ENCODE results near the gene AK8.
A peak's percentile ranks its signal among the peaks of the same experiment; 100 is the strongest.

The AK8 gene

DNA sequence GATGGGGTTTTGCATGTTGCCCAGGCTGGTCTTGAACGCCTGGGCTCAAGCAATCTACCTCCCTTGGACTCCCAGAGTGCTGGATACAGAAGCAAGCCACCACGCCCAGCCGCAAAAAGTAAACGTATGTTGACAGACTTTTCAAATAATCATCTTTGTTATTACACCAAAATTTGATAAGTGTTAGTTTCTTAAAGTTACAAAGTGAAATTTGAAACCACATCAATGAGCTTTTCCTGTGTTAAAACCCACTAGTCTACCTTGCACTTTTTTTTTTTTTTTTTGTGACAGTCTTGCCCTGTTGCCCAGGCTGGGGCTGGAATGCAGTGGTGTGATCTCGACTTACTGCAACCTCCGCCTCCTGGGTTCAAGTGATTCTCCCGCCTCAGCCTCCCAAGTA, 30.6 kb upstream of the AK8 start:
- Histone ChIP-seq H2BK120ac (ENCODE audit: low read depth, low read length) (no peak overlapping the region), H2AFZ (ENCODE audit: low read length) (no peak overlapping the region), H2AK5ac (ENCODE audit: low read depth, low read length) (no peak overlapping the region), H3K79me1 (ENCODE audit: low read depth, low read length) (no peaks in the 10 kb centered on the region), H2BK15ac (ENCODE audit: low read length) (no peak overlapping the region), H3K14ac (ENCODE audit: low read length) (no peak overlapping the region), H3K18ac (ENCODE audit: low read length) (no peak overlapping the region), H3K36me3 (replicated peaks in 1 of 2; ENCODE audit: control insufficient read depth in 2 of 2, insufficient read depth in 2 of 2, low read length in 2 of 2) (peaks cover 23 to 89% of the 10 kb centered on the region in 2 donors), H4K8ac (ENCODE audit: low read depth, low read length) (no peak overlapping the region), H2BK12ac (ENCODE audit: low read length) (no peak overlapping the region), H3K27me3 (ENCODE audit: control insufficient read depth in 3 of 3, insufficient read depth in 3 of 3, low read depth in 1 of 3, low read length in 3 of 3) (no peaks in the 10 kb centered on the region), H3K27ac (replicated peaks; ENCODE audit: low read length) (no peak overlapping the region), H3K4me3 (ENCODE audit: low read length in 2 of 2) (no peak overlapping the region), H2BK5ac (ENCODE audit: low read length) (no peak overlapping the region), H3K9me3 (replicated peaks in 1 of 2; ENCODE audit: control insufficient read depth in 2 of 2, insufficient read depth in 1 of 2, low read depth in 1 of 2, low read length in 2 of 2) (no peaks in the 10 kb centered on the region), H4K91ac (ENCODE audit: low read depth, low read length, poor library complexity) (no peak overlapping the region), H3K4me2 (ENCODE audit: insufficient read depth, low read length, poor library complexity, severe bottlenecking) (no peak overlapping the region), H3K23ac (ENCODE audit: low read depth, low read length, poor library complexity) (no peak overlapping the region), H3K4me1 (ENCODE audit: control insufficient read depth in 2 of 2, insufficient read depth in 1 of 2, low read depth in 1 of 2, low read length in 2 of 2) (no peaks in the 10 kb centered on the region), H3K4ac (ENCODE audit: low read length) (no peak overlapping the region), H3K9ac (ENCODE audit: low read depth, low read length, poor library complexity) (no peak overlapping the region)
- no peak for DNase-seq (ENCODE audit: low spot score)
- no CpG with 5 or more reads among the region's 7 CpGs for WGBS, 2 donors (ENCODE audit: extremely low coverage in 2 of 2, insufficient read length in 2 of 2, insufficient replicate concordance in 1 of 2)

GRCh38 chr9:132905726-132906125, 27.6 kb upstream of the AK8 start:
- no peak overlapping the region for H2BK120ac ChIP-seq (ENCODE audit: low read depth, low read length)
- no peak overlapping the region for H4K8ac ChIP-seq (ENCODE audit: low read depth, low read length)
- no peak overlapping the region for H2AK5ac ChIP-seq (ENCODE audit: low read depth, low read length)
- H4K91ac ChIP-seq (ENCODE audit: low read depth, low read length, poor library complexity): no peak overlapping the region
- no peak overlapping the region for H3K14ac ChIP-seq (ENCODE audit: low read length)
- no peak overlapping the region for H3K4me3 ChIP-seq (ENCODE audit: low read length in 2 of 2)
- H3K4me2 ChIP-seq (ENCODE audit: insufficient read depth, low read length, poor library complexity, severe bottlenecking): no peak overlapping the region
- no peaks in the 10 kb centered on the region for H3K9me3 ChIP-seq (replicated peaks in 1 of 2; ENCODE audit: control insufficient read depth in 2 of 2, insufficient read depth in 1 of 2, low read depth in 1 of 2, low read length in 2 of 2)
- no CpG with 5 or more reads among the region's 12 CpGs for WGBS, 2 donors (ENCODE audit: extremely low coverage in 2 of 2, insufficient read length in 2 of 2, insufficient replicate concordance in 1 of 2)
- H3K79me1 ChIP-seq (ENCODE audit: low read depth, low read length): peaks cover 2% of the 10 kb centered on the region
- DNase-seq (ENCODE audit: low spot score): no peak
- H3K27ac ChIP-seq (replicated peaks; ENCODE audit: low read length): no peak overlapping the region
- H3K23ac ChIP-seq (ENCODE audit: low read depth, low read length, poor library complexity): no peak overlapping the region
- H2BK12ac ChIP-seq (ENCODE audit: low read length): no peak overlapping the region
- no peak overlapping the region for H3K18ac ChIP-seq (ENCODE audit: low read length)
- no peak overlapping the region for H2BK15ac ChIP-seq (ENCODE audit: low read length)
- H3K4ac ChIP-seq (ENCODE audit: low read length): no peak overlapping the region
- H3K4me1 ChIP-seq (ENCODE audit: control insufficient read depth in 2 of 2, insufficient read depth in 1 of 2, low read depth in 1 of 2, low read length in 2 of 2): no peaks in the 10 kb centered on the region
- H2AFZ ChIP-seq (ENCODE audit: low read length): no peak overlapping the region
- no peak overlapping the region for H3K9ac ChIP-seq (ENCODE audit: low read depth, low read length, poor library complexity)
- H2BK5ac ChIP-seq (ENCODE audit: low read length): no peak overlapping the region
- H3K36me3 ChIP-seq (replicated peaks in 1 of 2; ENCODE audit: control insufficient read depth in 2 of 2, insufficient read depth in 2 of 2, low read length in 2 of 2): peaks cover 27 to 89% of the 10 kb centered on the region in 2 donors
- no peaks in the 10 kb centered on the region for H3K27me3 ChIP-seq (ENCODE audit: control insufficient read depth in 3 of 3, insufficient read depth in 3 of 3, low read depth in 1 of 3, low read length in 3 of 3)

GRCh38 chr9:132903574-132904492, 25.7 kb upstream of the AK8 start:
- Histone ChIP-seq H2BK5ac (ENCODE audit: low read length) (no peak overlapping the region), H3K9ac (ENCODE audit: low read depth, low read length, poor library complexity) (no peak overlapping the region), H3K23ac (ENCODE audit: low read depth, low read length, poor library complexity) (no peak overlapping the region), H4K8ac (ENCODE audit: low read depth, low read length) (no peak overlapping the region), H3K79me1 (ENCODE audit: low read depth, low read length) (peaks cover 2% of the 10 kb centered on the region), H3K14ac (ENCODE audit: low read length) (no peak overlapping the region), H3K4me1 (ENCODE audit: control insufficient read depth in 2 of 2, insufficient read depth in 1 of 2, low read depth in 1 of 2, low read length in 2 of 2) (no peaks in the 10 kb centered on the region), H3K4me3 (ENCODE audit: low read length in 2 of 2) (no peak overlapping the region), H3K27me3 (ENCODE audit: control insufficient read depth in 3 of 3, insufficient read depth in 3 of 3, low read depth in 1 of 3, low read length in 3 of 3) (no peaks in the 10 kb centered on the region), H3K36me3 (replicated peaks in 1 of 2; ENCODE audit: control insufficient read depth in 2 of 2, insufficient read depth in 2 of 2, low read length in 2 of 2) (peaks cover 29 to 89% of the 10 kb centered on the region in 2 donors), H3K18ac (ENCODE audit: low read length) (no peak overlapping the region), H3K4me2 (ENCODE audit: insufficient read depth, low read length, poor library complexity, severe bottlenecking) (no peak overlapping the region), H2BK120ac (ENCODE audit: low read depth, low read length) (no peak overlapping the region), H4K91ac (ENCODE audit: low read depth, low read length, poor library complexity) (no peak overlapping the region), H2BK15ac (ENCODE audit: low read length) (no peak overlapping the region), H2BK12ac (ENCODE audit: low read length) (no peak overlapping the region), H2AFZ (ENCODE audit: low read length) (no peak overlapping the region), H3K4ac (ENCODE audit: low read length) (no peak overlapping the region), H2AK5ac (ENCODE audit: low read depth, low read length) (no peak overlapping the region), H3K27ac (replicated peaks; ENCODE audit: low read length) (no peak overlapping the region), H3K9me3 (replicated peaks in 1 of 2; ENCODE audit: control insufficient read depth in 2 of 2, insufficient read depth in 1 of 2, low read depth in 1 of 2, low read length in 2 of 2) (no peaks in the 10 kb centered on the region)
- WGBS, 2 donors (ENCODE audit: extremely low coverage in 2 of 2, insufficient read length in 2 of 2, insufficient replicate concordance in 1 of 2): no CpG with 5 or more reads among the region's 13 CpGs
- DNase-seq (ENCODE audit: low spot score): no peak

DNA sequence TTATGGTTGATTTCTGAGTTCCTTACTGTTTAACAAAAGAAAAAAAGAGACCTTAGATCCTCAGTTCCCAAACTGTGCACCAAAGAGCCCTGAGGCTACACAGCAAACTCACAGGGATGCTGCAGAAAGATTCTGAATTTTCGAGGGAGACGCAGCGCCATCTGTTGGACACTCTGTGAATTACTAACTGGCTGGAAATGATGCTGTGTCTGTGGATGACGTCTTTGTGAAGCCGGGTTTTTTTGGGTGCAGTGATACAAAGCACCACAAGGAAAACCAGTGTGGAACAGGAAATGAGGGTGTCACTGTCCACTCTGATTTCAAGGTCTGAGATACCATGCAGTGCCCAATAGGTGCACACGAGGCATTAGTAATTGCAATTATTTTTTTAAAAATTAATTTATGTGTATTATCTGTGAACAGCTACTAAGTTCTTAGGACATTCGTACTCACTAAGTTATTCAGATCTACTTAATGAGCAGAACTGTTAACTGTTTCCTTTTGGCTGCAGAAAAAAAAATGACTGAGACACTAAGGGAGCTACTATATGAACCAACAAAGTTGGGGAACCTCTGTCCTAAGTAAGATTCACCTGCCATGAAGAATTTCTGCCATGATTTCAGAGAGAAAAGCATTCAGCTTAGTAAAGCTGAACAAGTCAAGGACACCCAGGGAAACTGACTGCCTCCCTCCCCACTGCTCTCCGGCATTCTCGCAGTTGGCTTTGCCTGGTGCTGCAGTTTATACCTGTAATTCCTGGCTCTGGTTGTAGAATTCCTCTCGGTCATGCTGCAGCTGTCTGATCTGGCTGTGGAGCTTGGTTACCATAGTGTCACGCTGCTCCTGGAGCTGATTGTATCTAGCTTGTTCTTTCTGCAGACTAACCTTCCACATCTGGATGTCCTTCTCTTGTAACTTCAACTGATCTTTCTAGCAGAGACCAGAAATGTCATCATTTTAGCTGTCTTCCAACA, 24.1 kb upstream of the AK8 start:
- Histone ChIP-seq H3K4me3 (ENCODE audit: low read length in 2 of 2) (no peak overlapping the region), H3K14ac (ENCODE audit: low read length) (no peak overlapping the region), H3K4me2 (ENCODE audit: insufficient read depth, low read length, poor library complexity, severe bottlenecking) (no peak overlapping the region), H4K91ac (ENCODE audit: low read depth, low read length, poor library complexity) (no peak overlapping the region), H2BK12ac (ENCODE audit: low read length) (no peak overlapping the region), H2AK5ac (ENCODE audit: low read depth, low read length) (no peak overlapping the region), H3K4me1 (ENCODE audit: control insufficient read depth in 2 of 2, insufficient read depth in 1 of 2, low read depth in 1 of 2, low read length in 2 of 2) (no peaks in the 10 kb centered on the region), H3K36me3 (replicated peaks in 1 of 2; ENCODE audit: control insufficient read depth in 2 of 2, insufficient read depth in 2 of 2, low read length in 2 of 2) (peaks cover 36 to 97% of the 10 kb centered on the region in 2 donors), H2BK5ac (ENCODE audit: low read length) (no peak overlapping the region), H3K9me3 (replicated peaks in 1 of 2; ENCODE audit: control insufficient read depth in 2 of 2, insufficient read depth in 1 of 2, low read depth in 1 of 2, low read length in 2 of 2) (no peaks in the 10 kb centered on the region), H3K27ac (replicated peaks; ENCODE audit: low read length) (no peak overlapping the region), H3K18ac (ENCODE audit: low read length) (no peak overlapping the region), H3K23ac (ENCODE audit: low read depth, low read length, poor library complexity) (no peak overlapping the region), H4K8ac (ENCODE audit: low read depth, low read length) (no peak overlapping the region), H3K27me3 (ENCODE audit: control insufficient read depth in 3 of 3, insufficient read depth in 3 of 3, low read depth in 1 of 3, low read length in 3 of 3) (no peaks in the 10 kb centered on the region), H2BK120ac (ENCODE audit: low read depth, low read length) (no peak overlapping the region), H3K79me1 (ENCODE audit: low read depth, low read length) (peaks cover 2% of the 10 kb centered on the region), H3K9ac (ENCODE audit: low read depth, low read length, poor library complexity) (no peak overlapping the region), H2AFZ (ENCODE audit: low read length) (no peak overlapping the region), H2BK15ac (ENCODE audit: low read length) (no peak overlapping the region), H3K4ac (ENCODE audit: low read length) (no peak overlapping the region)
- no CpG with 5 or more reads among the region's 11 CpGs for WGBS, 2 donors (ENCODE audit: extremely low coverage in 2 of 2, insufficient read length in 2 of 2, insufficient replicate concordance in 1 of 2)
- peak; percentile 76 for DNase-seq (ENCODE audit: low spot score)

All from neuronal stem cell (in vitro differentiated cells).